Prostate gland (tissue), 2 donors: Measurements from ENCODE around the gene RPS15.

Experiments
- CTCF ChIP-seq, 4 experiments: fragments of 200-600 bp in 2 of 4; fragments of 450-650 bp in 2 of 4; sonication (generic) in 2 of 4; IDR thresholded peaks; 1 replicate in 3 of 4; 2 replicates in 1 of 4; pipeline ENCODE4 v1.5.1; 2016 to 2019; ENCODE audit warnings: antibody characterized with exemption in 4 of 4, mild to moderate bottlenecking in 2 of 4, moderate library complexity in 2 of 4
- POLR2A ChIP-seq: fragments of 450-650 bp; IDR thresholded peaks from one replicate; pipeline ENCODE4 v1.6.1; 2016; ENCODE audit warnings: antibody characterized with exemption, mild to moderate bottlenecking

GRCh38 chr19:1447944-1448343, 9.7 kb downstream of the RPS15 start:
- no peak for TF ChIP-seq CTCF (IDR thresholded peaks at IDR 0.05)
- no peak for TF ChIP-seq POLR2A
